GM11168 (cell line): ENCODE results near the gene MUC4.
"Not testable (repeated sequence)": the region's sequence is repeated elsewhere in the genome, so short reads cannot be mapped to it uniquely, and the experiment has no call there.

ENCODE experiments used
- in situ Hi-C: fragments of 300-500 bp; cut with MboI; formaldehyde crosslinking; loops from one replicate; pipeline ENCODE4 v1.12.0; 2022; ENCODE audit warnings: low sequenced_read_pairs; ENCODE audit not compliant: unreplicated experiment

The MUC4 gene

DNA sequence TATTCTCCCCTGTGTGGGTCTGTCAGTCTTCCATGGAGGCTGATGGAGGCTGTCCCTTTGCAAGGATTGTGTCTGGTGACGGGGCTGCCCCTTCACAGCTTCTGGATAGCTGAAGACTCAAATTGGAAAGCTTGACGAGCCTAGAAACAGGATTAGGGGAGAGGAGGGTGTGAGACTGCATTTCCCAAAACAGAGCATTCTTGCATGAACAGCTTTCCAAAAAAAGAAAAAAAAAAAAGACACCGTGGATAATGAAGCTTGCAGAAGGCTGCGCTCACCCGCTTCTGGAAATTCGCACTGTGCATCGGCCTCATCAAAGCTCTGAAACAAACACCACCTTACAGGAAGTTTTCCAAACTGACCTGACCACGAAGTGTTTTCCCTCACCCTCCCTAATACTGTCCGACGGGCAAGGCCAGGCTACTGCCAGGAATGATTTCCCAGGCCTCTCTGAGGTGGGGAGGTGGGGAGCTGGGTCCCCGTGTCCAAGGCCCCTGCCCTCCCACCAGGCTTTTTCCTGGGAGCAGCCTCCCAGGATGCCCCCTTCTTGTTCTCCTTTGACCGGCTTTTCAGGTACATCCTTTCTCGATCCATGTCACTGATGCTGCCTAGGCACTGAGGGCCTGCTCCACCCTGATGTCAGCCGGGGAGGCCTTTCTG is 24.9 kb upstream of the MUC4 start:
- in situ Hi-C loops: no loop called here

- in situ Hi-C loops: no loop called here
Measured at GRCh38 chr3:195835791-195836190, 24.1 kb upstream of the MUC4 start.

GRCh38 chr3:195834675-195835583 is 23.2 kb upstream of the MUC4 start:
- in situ Hi-C loops: no loop called here

GRCh38 chr3:195829897-195830254 is 18.1 kb upstream of the MUC4 start:
- in situ Hi-C loops: no loop called here

DNA sequence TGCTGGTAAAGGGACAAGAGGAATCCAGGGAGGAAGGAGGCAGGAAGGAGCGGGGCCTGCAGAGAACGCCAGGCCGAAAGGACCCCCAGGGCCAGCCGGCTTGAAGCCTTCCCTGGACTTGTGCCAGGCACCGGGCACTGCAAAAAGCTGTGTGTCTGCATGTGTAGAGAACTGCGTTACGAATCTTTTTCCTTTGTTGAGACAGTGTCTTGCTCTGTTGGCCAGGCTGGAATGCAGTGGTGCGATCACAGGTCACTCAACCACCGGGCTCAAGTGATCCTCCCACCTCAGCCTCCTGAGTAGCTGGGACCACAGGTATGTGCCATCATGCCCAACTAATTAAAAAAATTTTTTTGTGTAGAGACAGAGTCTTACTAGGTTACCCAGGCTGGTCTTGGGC is 17.0 kb upstream of the MUC4 start:
- in situ Hi-C loops: no loop called here

- in situ Hi-C loops: no loop called here
Measured at GRCh38 chr3:195825857-195826804, 14.4 kb upstream of the MUC4 start.

DNA sequence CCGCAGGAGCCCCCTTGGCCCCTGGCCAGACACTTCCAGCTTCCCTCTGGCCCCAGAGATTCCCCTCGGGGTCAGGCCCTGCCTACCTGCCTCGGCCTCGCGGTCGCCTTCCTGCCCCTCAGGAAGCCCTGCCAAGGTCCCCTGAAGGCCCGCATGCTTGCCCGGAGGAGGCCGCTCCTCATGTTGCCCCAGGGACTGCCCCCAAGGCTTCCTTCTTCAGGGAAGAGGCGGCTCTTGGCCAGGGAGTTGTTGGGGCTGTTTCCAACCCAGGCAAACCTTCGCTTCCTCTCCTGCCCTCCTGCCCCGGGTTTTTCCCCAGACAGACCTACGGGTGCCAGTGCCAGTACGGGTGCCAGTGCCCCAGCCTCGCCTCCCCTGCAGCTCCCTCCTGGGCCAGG is 13.5 kb upstream of the MUC4 start:
- in situ Hi-C loops: no loop called here

GRCh38 chr3:195824425-195825190 is 12.9 kb upstream of the MUC4 start:
- in situ Hi-C loops: not testable (repeated sequence)

DNA sequence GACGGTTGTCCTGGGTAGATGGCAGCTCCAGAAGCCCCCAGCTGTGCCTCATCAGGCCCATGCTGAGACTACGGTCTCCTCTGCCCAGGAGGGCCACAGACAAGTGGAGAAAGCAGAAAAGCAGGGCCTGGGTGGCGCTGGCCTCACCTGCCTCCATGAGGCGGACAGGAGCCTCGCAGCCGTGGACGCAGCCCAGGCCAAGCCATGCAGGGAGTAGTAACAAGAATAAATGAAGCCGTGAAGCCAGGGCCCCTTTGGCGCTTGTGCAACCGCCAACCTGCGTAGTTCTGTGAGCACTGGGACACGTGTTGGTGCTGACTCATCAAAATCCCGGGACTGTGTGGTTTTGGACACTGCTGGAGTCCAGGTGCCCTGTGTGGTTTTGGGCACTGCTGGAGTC is 12.3 kb upstream of the MUC4 start:
- in situ Hi-C loops: no loop called here

GRCh38 chr3:195823280-195823679 is 11.6 kb upstream of the MUC4 start:
- in situ Hi-C loops: no loop called here

DNA sequence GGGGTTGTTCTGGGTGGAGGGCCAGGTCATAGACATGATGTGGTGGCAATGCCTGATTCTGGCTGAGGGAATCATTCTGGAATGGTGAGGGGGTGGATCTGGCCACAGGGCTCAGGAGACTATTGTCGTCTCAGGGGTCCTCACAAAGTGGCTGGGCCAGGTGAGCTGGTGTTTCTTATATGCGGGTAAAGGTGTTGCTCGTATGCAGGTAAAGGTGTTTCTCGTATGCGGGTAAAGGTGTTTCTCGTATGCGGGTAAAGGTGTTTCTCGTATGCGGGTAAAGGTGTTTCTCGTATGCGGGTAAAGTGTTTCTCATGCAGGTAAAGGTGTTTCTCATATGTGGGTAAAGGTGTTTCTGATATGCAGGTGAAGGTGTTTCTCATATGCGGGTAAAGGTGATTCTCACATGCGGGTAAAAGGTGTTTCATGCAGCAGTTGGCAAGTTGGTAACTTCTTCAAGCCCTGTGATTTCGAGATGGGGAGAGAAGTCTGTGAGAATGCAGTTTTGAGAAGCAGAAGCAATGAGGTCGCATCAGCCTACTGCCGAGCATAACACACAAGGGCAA is 10.5 kb upstream of the MUC4 start:
- in situ Hi-C loops: no loop called here

- in situ Hi-C loops: no loop called here
Measured at GRCh38 chr3:195821403-195822130, 9.8 kb upstream of the MUC4 start.

DNA sequence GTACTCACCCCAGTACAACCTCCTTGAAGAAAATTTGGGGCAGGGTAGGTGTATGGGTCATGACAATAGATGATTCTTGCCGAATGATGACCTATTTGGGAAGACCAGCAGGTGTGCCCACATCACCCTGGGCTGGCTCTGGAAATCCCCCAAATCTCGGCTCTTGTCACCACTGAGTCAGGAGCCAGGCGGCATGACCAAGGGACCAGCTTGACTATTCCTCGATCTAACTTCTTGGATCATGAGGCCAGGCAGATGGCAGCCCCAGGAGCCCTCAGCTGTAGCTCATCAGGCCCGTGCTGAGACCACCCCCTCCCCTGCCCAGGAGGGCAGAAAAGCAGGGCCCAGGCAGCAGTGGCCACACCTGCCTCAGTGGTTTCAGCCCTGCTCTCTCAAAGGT is 9.2 kb upstream of the MUC4 start:
- in situ Hi-C loops: no loop called here

- in situ Hi-C loops: no loop called here
Measured at GRCh38 chr3:195820186-195820585, 8.5 kb upstream of the MUC4 start.

- in situ Hi-C loops: no loop called here
Measured at GRCh38 chr3:195818301-195818700, 6.6 kb upstream of the MUC4 start.

DNA sequence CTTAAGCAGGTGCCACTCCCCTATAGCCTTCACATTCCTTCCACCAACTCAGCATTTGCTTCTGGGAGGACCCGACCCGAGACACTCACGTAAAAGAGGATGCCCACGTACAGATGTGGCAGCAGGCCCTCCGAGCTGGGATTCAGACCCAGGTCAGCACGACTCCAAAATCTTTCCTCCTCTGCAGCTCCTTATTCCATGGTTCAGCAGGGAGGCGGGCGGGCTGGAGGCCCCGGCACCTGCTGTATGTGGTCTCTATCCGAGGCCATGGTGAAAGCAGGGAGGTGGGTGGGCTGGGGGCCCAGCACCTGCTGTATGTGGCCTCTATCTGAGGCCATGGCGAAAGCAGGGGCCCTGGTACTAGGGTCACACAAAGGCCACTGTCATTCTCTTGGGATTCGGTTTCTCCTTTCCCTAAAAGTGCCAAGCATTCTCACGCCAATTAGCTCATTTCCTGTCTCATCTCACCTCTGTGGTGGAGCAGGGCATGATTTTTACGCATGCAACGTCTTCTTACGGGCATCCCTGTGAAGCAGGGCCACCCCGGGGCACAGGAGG is 5.9 kb upstream of the MUC4 start:
- in situ Hi-C loops: no loop called here

DNA sequence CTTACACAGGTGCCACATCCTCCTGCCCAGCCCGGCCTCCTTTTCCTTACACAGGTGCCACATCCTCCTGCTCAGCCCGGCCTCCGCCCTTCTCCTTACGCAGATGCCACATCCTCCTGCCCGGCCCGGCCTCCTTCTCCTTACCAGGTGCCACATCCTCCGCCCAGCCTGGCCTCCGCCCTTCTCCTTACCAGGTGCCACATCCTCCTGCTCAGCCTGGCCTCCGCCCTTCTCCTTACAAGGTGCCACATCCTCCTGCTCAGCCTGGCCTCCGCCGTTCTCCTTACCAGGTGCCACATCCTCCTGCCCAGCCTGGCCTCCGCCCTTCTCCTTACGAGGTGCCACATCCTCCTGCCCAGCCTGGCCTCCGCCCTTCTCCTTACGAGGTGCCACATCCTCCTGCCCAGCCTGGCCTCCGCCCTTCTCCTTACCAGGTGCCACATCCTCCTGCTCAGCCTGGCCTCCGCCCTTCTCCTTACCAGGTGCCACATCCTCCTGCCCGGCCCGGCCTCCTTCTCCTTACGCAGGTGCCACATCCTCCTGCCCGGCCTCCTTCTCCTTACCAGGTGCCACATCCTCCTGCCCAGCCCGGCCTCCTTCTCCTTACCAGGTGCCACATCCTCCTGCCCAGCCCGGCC is 4.7 kb upstream of the MUC4 start:
- in situ Hi-C loops: not testable (repeated sequence)

GRCh38 chr3:195815169-195815771 is 3.5 kb upstream of the MUC4 start:
- in situ Hi-C loops: no loop called here
